Astrocyte (in vitro differentiated cells and primary cell): ENCODE data around the gene TRMT112.

Source experiments
- CTCF ChIP-seq: IDR thresholded peaks from 2 replicates; pipeline ENCODE4 v1.5.1; 2011; ENCODE audit warnings: low read depth, mild to moderate bottlenecking, inconsistent platforms, low read length, moderate library complexity; ENCODE audit not compliant: insufficient read depth
- EZH2 ChIP-seq: IDR thresholded peaks from 2 replicates; pipeline ENCODE4 v1.6.1; 2012; ENCODE audit warnings: mild to moderate bottlenecking, low read length, inconsistent platforms; ENCODE audit not compliant: insufficient read depth

- TF ChIP-seq CTCF (no peak), EZH2 (no peak)
Measured at GRCh38 chr11:64275841-64276240, 41.5 kb downstream of the TRMT112 start.
